Ishikawa (cell line): Measurements from ENCODE around the gene ZFX.

Experiments
- EP300 ChIP-seq: IDR thresholded peaks from 2 replicates; pipeline ENCODE4 v1.6.1; 2012; ENCODE audit warnings: borderline replicate concordance
- FOXM1 ChIP-seq: IDR thresholded peaks from 2 replicates; pipeline ENCODE4 v1.6.1; 2012; ENCODE audit warnings: low read depth, borderline replicate concordance
- MAX ChIP-seq: IDR thresholded peaks from 2 replicates; pipeline ENCODE4 v1.6.1; 2012
- RAD21 ChIP-seq: IDR thresholded peaks from 2 replicates; pipeline ENCODE4 v1.6.1; 2012; ENCODE audit warnings: low read depth
- TAF1 ChIP-seq: IDR thresholded peaks from 2 replicates; pipeline ENCODE4 v1.6.1; 2012; ENCODE audit warnings: low read depth, mild to moderate bottlenecking
- YY1 ChIP-seq: IDR thresholded peaks from 2 replicates; pipeline ENCODE4 v1.6.1; 2012; ENCODE audit warnings: low read depth
- ZBTB7A ChIP-seq: IDR thresholded peaks from 2 replicates; pipeline ENCODE4 v1.6.1; 2012; ENCODE audit warnings: low read depth

- TF ChIP-seq YY1 (no peak), ZBTB7A (no peak), MAX (no peak), TAF1 (no peak), FOXM1 (no peak), RAD21 (no peak), EP300 (no peak)
Observed at GRCh38 chrX:24117258-24117657, 32.3 kb upstream of the ZFX start.
